Spleen (tissue), 11 donors: ENCODE results near the gene GNAS-AS1. TPM values are rescaled to one million over a fixed set of nuclear protein-coding genes. Genes with fewer than 3 reads are reported as not detected.
A peak's percentile ranks its signal among the peaks of the same experiment; 100 is the strongest.

ENCODE experiments used
- DNase-seq: peaks from one replicate; pipeline ENCODE4 v3.0.0-alpha.2; 2020
- H3K27ac ChIP-seq, 8 donors: fragments of 200-600 bp; sonication (generic) in 7 of 8; 1 replicate in 4 of 8; 2 replicates in 4 of 8; pipeline versions ENCODE4 v1.5.0 to v1.8.0; 2016 to 2021; ENCODE audit warnings: inconsistent platforms in 4 of 8, mild to moderate bottlenecking in 4 of 8, moderate library complexity in 1 of 8
- H3K27me3 ChIP-seq, 7 donors: fragments of 200-600 bp; sonication (generic) in 6 of 7; replicated peaks in 1 of 7; 1 replicate in 4 of 7; 2 replicates in 3 of 7; pipeline versions ENCODE4 v1.5.0 to v1.8.0; 2016 to 2021; ENCODE audit warnings: inconsistent platforms in 3 of 7, mild to moderate bottlenecking in 1 of 7
- H3K36me3 ChIP-seq, 6 donors: fragments of 200-600 bp; sonication (generic) in 5 of 6; 1 replicate in 4 of 6; 2 replicates in 2 of 6; pipeline versions ENCODE4 v1.5.0 to v1.8.0; 2016 to 2021; ENCODE audit warnings: inconsistent platforms in 2 of 6
- H3K4me1 ChIP-seq, 6 donors: fragments of 200-600 bp; sonication (generic) in 5 of 6; 1 replicate in 3 of 6; 2 replicates in 3 of 6; pipeline versions ENCODE4 v1.5.0 to v1.8.0; 2016 to 2021; ENCODE audit warnings: inconsistent platforms in 3 of 6
- H3K4me3 ChIP-seq, 8 donors: fragments of 200-600 bp; sonication (generic) in 7 of 8; 1 replicate in 4 of 8; 2 replicates in 4 of 8; pipeline versions ENCODE4 v1.5.0 to v1.8.0; 2016 to 2021; ENCODE audit warnings: inconsistent platforms in 4 of 8, mild to moderate bottlenecking in 4 of 8, moderate library complexity in 2 of 8
- H3K9me3 ChIP-seq, 8 donors: fragments of 200-600 bp; sonication (generic) in 7 of 8; 1 replicate in 4 of 8; 2 replicates in 4 of 8; pipeline versions ENCODE4 v1.5.0 to v1.8.0; 2016 to 2021; ENCODE audit warnings: inconsistent platforms in 4 of 8
- CTCF ChIP-seq, 11 experiments: fragments of 200-600 bp in 7 of 11; fragments of 450-650 bp in 4 of 11; sonication (generic) in 4 of 11; IDR thresholded peaks in 8 of 11; conservative IDR thresholded peaks in 3 of 11; 1 replicate in 7 of 11; 2 replicates in 4 of 11; pipeline versions ENCODE4 v1.4.0 to v1.8.0; 2016 to 2021; ENCODE audit warnings: antibody characterized with exemption in 11 of 11, inconsistent platforms in 4 of 11, mild to moderate bottlenecking in 1 of 11
- POLR2A ChIP-seq, 3 donors: fragments of 450-650 bp; IDR thresholded peaks; one replicate each; pipeline ENCODE4 v1.5.1; 2017; ENCODE audit warnings: antibody characterized with exemption in 3 of 3, mild to moderate bottlenecking in 1 of 3
- POLR2AphosphoS5 ChIP-seq, 3 donors: sonication (generic); formaldehyde crosslinking; IDR thresholded peaks; one replicate each; pipeline ENCODE4 v1.5.1; 2017; ENCODE audit warnings: antibody characterized with exemption in 3 of 3
- WGBS, 5 donors: extraction: QIAGEN DNeasy Blood & Tissue Kit in 3 of 5; methylation state at CpG; one replicate each; pipeline versions ENCODE4 v1.1.5 to v1.1.7; 2013 to 2018; 5-methylcytosine and 5-hydroxymethylcytosine counted together
- intact Hi-C: fragments of 100-400 bp; cut with DNase I; formaldehyde crosslinking; loops from one replicate; pipeline ENCODE4 v1.15.0; 2023; ENCODE audit warnings: low total_unique reads
- polyA plus RNA-seq, 3 donors: library from polyadenylated mRNA; stranded (reverse); fragments of 200-250 nt; gene quantifications; one replicate each; pipeline ENCODE4 v1.2.1, GENCODE V29; 2013
- total RNA-seq, 7 donors: library from RNA; depleted of rRNA in 3 of 7; stranded (reverse); fragments of >200 nt in 3 of 7; fragmentation: NEBNext Ultra II Directional in 4 of 7; extraction: Animal tissue kit (Norgen Biotek cat#: 25700) in 4 of 7; gene quantifications; one replicate each; pipeline versions ENCODE4 v1.1.0 to v1.2.1, GENCODE V29; 2016 to 2021
- donor health status: healthy with polysubstance abuse.
- donor health status: DM: no; HTN: no; CAD: no; lungs with moderate emphysema.
- donor health status: DM: no; HTN: no; CAD: no.
- donor health status: Bipolar disorder and iron deficiency.
- donor health status: healthy.
- donor health status: DM: no; HTN: no; CAD: no.
- donor health status: DM: yes; HTN: yes; CAD: no.

GNAS-AS1 gene
- total and polyA plus RNA-seq, 10 donors: 0.18 to 1.1 (median 0.45) TPM; not detected in 2

- peaks cover 43 to 66% (median 56%) of the 10 kb centered on the region in 6 donors for H3K4me1 ChIP-seq
- peaks cover 0 to 19% (median 0%) of the 10 kb centered on the region in 6 donors for H3K36me3 ChIP-seq
- H3K27ac ChIP-seq: peak overlapping the region; percentile 95 to 99 (median 98)
- H3K4me3 ChIP-seq: peak overlapping the region; percentile 58 to 87 (median 68)
- 0 to 1% (median 1%) methylated on average over 34 to 49 of the region's 49 CpGs for WGBS, 5 donors
- no peaks in the 10 kb centered on the region for H3K27me3 ChIP-seq
- intact Hi-C loops: loop anchor here (10.0 kb wide), 1 partner anchor 112 kb away; the partner anchor contains the start of gene CTSZ
- no peak for TF ChIP-seq POLR2A (IDR thresholded peaks at IDR 0.05)
- peak; percentile 13 to 73 (median 71) for TF ChIP-seq POLR2AphosphoS5 (IDR thresholded peaks at IDR 0.05)
- no peak for TF ChIP-seq CTCF (IDR thresholded peaks at IDR 0.05 in 8 of 11, conservative IDR thresholded peaks at IDR 0.05 in 3 of 11)
- no peaks in the 10 kb centered on the region for H3K9me3 ChIP-seq
- peak; percentile 93 for DNase-seq
Measured at GRCh38 chr20:58892141-58892931, 41.6 kb upstream of the GNAS-AS1 start.

- no peaks in the 10 kb centered on the region for H3K9me3 ChIP-seq
- H3K27me3 ChIP-seq: no peaks in the 10 kb centered on the region
- peak overlapping the region; percentile 95 to 99 (median 98) for H3K27ac ChIP-seq
- no peak for TF ChIP-seq POLR2A (IDR thresholded peaks at IDR 0.05)
- TF ChIP-seq POLR2AphosphoS5 (IDR thresholded peaks at IDR 0.05): no peak
- TF ChIP-seq CTCF (IDR thresholded peaks at IDR 0.05 in 8 of 11, conservative IDR thresholded peaks at IDR 0.05 in 3 of 11): no peak
- WGBS, 5 donors: 0 to 2% (median 0%) methylated on average over 16 to 55 of the region's 55 CpGs
- intact Hi-C loops: loop anchor here (10.0 kb wide), 1 partner anchor 113 kb away; the partner anchor contains the start of gene CTSZ
- peaks cover 0 to 13% (median 0%) of the 10 kb centered on the region in 6 donors for H3K36me3 ChIP-seq
- H3K4me3 ChIP-seq: peak overlapping the region; percentile 58 to 87 (median 68)
- no peak for DNase-seq
- peaks cover 37 to 66% (median 52%) of the 10 kb centered on the region in 6 donors for H3K4me1 ChIP-seq
Measured at GRCh38 chr20:58891718-58892140, 41.0 kb upstream of the GNAS-AS1 start.

- peak; percentile 95 for DNase-seq
- WGBS, 5 donors: 1 to 3% (median 1%) methylated on average over 22 to 98 of the region's 105 CpGs; no CpG with 5 or more reads in 1 of the 5 donors
- intact Hi-C loops: loop anchor here (10.0 kb wide), 1 partner anchor 114 kb away; the partner anchor contains the start of gene CTSZ
Measured at GRCh38 chr20:58891086-58891717, 40.5 kb upstream of the GNAS-AS1 start.

More at GRCh38 chr20:58891086-58891717, 40.5 kb upstream of the GNAS-AS1 start:
- Histone ChIP-seq H3K27me3 (no peaks in the 10 kb centered on the region), H3K4me3 (peak overlapping the region; percentile 53 to 87 (median 66)), H3K36me3 (peaks cover 0 to 7% (median 0%) of the 10 kb centered on the region in 6 donors), H3K9me3 (no peaks in the 10 kb centered on the region), H3K27ac (peak overlapping the region; percentile 95 to 99 (median 98)), H3K4me1 (peaks cover 32 to 66% (median 48%) of the 10 kb centered on the region in 6 donors)
- peak in 2 of 3 donors; percentile 56 to 77 for TF ChIP-seq POLR2A (IDR thresholded peaks at IDR 0.05)
- TF ChIP-seq CTCF (IDR thresholded peaks at IDR 0.05 in 8 of 11, conservative IDR thresholded peaks at IDR 0.05 in 3 of 11): no peak
- peak; percentile 64 to 81 (median 79) for TF ChIP-seq POLR2AphosphoS5 (IDR thresholded peaks at IDR 0.05)
